B cell (primary cell): ENCODE results near the gene ATL1. TPM values are rescaled to one million over a fixed set of nuclear protein-coding genes. Genes with fewer than 3 reads are reported as not detected.

ENCODE experiments used
- ATAC-seq: fragments of 200-7000 bp; cut with Tn5 transposase; one replicate; pipeline ENCODE4 v1.10.0; 2021; ENCODE audit warnings: low read depth, mild to moderate bottlenecking, moderate number of reproducible peaks, moderate library complexity
- CTCF ChIA-PET: fragments of 350-600 bp; sonication (Branson Sonifier 250); formaldehyde crosslinking; loops from one replicate; lab custom pipeline; 2021; ENCODE audit warnings: antibody characterized with exemption, inconsistent platforms; lab: Charles Lee
- POLR2A ChIA-PET: fragments of 350-600 bp; sonication (Branson Sonifier 250); formaldehyde crosslinking; loops from one replicate; lab custom pipeline; 2021; ENCODE audit warnings: antibody characterized with exemption; lab: Charles Lee
- DNase-seq: peaks from one replicate; pipeline ENCODE4 v3.0.0; 2013
- H2AFZ ChIP-seq: 2 replicates; pipeline ENCODE4 v1.6.1; 2012; ENCODE audit warnings: mild to moderate bottlenecking, low read depth, low read length; ENCODE audit not compliant: insufficient read depth, poor library complexity, severe bottlenecking
- H3K27ac ChIP-seq, 2 donors: 1 replicate in 1 of 2; 2 replicates in 1 of 2; pipeline ENCODE4 v1.5.1; 2012 to 2013; ENCODE audit warnings: low read length in 2 of 2, mild to moderate bottlenecking in 2 of 2, moderate library complexity in 1 of 2
- H3K27me3 ChIP-seq, 4 experiments: fragments of 200-600 bp in 1 of 4; sonication (generic) in 1 of 4; replicated peaks in 1 of 4; 1 replicate in 2 of 4; 2 replicates in 2 of 4; pipeline versions ENCODE4 v1.6.1 to v1.7.0; 2013 to 2016; ENCODE audit warnings: low read length in 3 of 4, mild to moderate bottlenecking in 2 of 4, mixed read lengths in 1 of 4, moderate library complexity in 1 of 4; ENCODE audit not compliant: insufficient read depth in 4 of 4, control insufficient read depth in 3 of 4; ENCODE audit errors: control extremely low read depth in 1 of 4
- H3K36me3 ChIP-seq, 2 experiments: replicated peaks in 1 of 2; 1 replicate in 1 of 2; 2 replicates in 1 of 2; pipeline versions ENCODE4 v1.6.1 to v1.7.1; 2013; ENCODE audit warnings: low read length in 1 of 2; ENCODE audit not compliant: insufficient read depth in 2 of 2, control insufficient read depth in 1 of 2; ENCODE audit errors: control extremely low read depth in 1 of 2, extremely low read depth in 1 of 2
- H3K4me1 ChIP-seq, 2 donors: fragments of 200-600 bp in 1 of 2; sonication (generic) in 1 of 2; 1 replicate in 1 of 2; 2 replicates in 1 of 2; pipeline versions ENCODE4 v1.5.1 to v1.6.1; 2013 to 2017; ENCODE audit warnings: low read length in 2 of 2; ENCODE audit not compliant: control insufficient read depth in 2 of 2, insufficient read depth in 2 of 2
- H3K4me2 ChIP-seq: replicated peaks from 2 replicates; pipeline ENCODE3; 2012; ENCODE audit warnings: mild to moderate bottlenecking, low read depth, low read length; ENCODE audit not compliant: poor library complexity, severe bottlenecking
- H3K4me3 ChIP-seq, 5 experiments: fragments of 200-600 bp in 1 of 5; sonication (generic) in 1 of 5; 1 replicate in 3 of 5; 2 replicates in 2 of 5; pipeline versions ENCODE4 v1.5.1 to v1.7.0; 2011 to 2016; ENCODE audit warnings: low read length in 4 of 5, mild to moderate bottlenecking in 4 of 5, low read depth in 2 of 5, control low read depth in 1 of 5, moderate library complexity in 1 of 5; ENCODE audit not compliant: insufficient read depth in 1 of 5; ENCODE audit errors: control extremely low read depth in 1 of 5, extremely low read depth in 1 of 5
- H3K79me2 ChIP-seq: fragments of 200-600 bp; sonication (generic); one replicate; pipeline ENCODE4 v1.6.0; 2016; ENCODE audit warnings: low read length; ENCODE audit not compliant: control insufficient read depth, insufficient read depth
- H3K9ac ChIP-seq: fragments of 200-600 bp; sonication (generic); 2 replicates; pipeline ENCODE4 v1.6.1; 2017; ENCODE audit warnings: mild to moderate bottlenecking, low read length, moderate library complexity
- H3K9me3 ChIP-seq, 3 donors: one replicate each; pipeline versions ENCODE4 v1.6.1 to v1.7.1; 2013; ENCODE audit warnings: low read length in 2 of 3; ENCODE audit not compliant: control insufficient read depth in 2 of 3, insufficient read depth in 1 of 3; ENCODE audit errors: control extremely low read depth in 1 of 3
- H4K20me1 ChIP-seq: 2 replicates; pipeline ENCODE4 v1.6.0; 2012; ENCODE audit warnings: mild to moderate bottlenecking, low read length; ENCODE audit not compliant: insufficient read depth, control insufficient read depth, poor library complexity, severe bottlenecking
- H3K27ac Mint-ChIP-seq: one replicate; pipeline ENCODE4 v1.8.0; 2021; ENCODE audit warnings: mixed read lengths
- H3K27me3 Mint-ChIP-seq: one replicate; pipeline ENCODE4 v1.8.0; 2021; ENCODE audit warnings: mixed read lengths
- H3K4me1 Mint-ChIP-seq: one replicate; pipeline ENCODE4 v1.8.0; 2021; ENCODE audit warnings: mixed read lengths
- H3K4me3 Mint-ChIP-seq: one replicate; pipeline ENCODE4 v1.8.0; 2021; ENCODE audit warnings: mixed read lengths
- H3K9me3 Mint-ChIP-seq: one replicate; pipeline ENCODE4 v1.8.0; 2022; ENCODE audit warnings: mixed read lengths; ENCODE audit not compliant: insufficient read depth
- EZH2 ChIP-seq: IDR thresholded peaks from 2 replicates; pipeline ENCODE4 v1.6.1; 2012; ENCODE audit warnings: borderline replicate concordance, low read depth, mild to moderate bottlenecking, moderate library complexity, low read length; ENCODE audit not compliant: insufficient read depth, poor library complexity, severe bottlenecking
- WGBS: methylation state at CpG from one replicate; pipeline ENCODE4 v1.1.5; 2013; ENCODE audit warnings: missing lambda C conversion rate; ENCODE audit not compliant: insufficient coverage; 5-methylcytosine and 5-hydroxymethylcytosine counted together
- intact Hi-C: fragments of 100-400 bp; cut with micrococcal nuclease; formaldehyde crosslinking; loops from one replicate; pipeline ENCODE4 v1.10.0; 2022
- polyA plus RNA-seq: library from polyadenylated mRNA; depleted of rRNA; stranded (reverse); fragments of >200 nt; gene quantifications from 2 replicates; pipeline ENCODE4 v1.2.3, GENCODE V29; 2012
- total RNA-seq, 2 donors: library from RNA; stranded (reverse); fragments of 120-200 nt in 1 of 2; gene quantifications; 1 replicate in 1 of 2; 2 replicates in 1 of 2; pipeline versions ENCODE4 v1.2.3 to v1.2.4, GENCODE V29; 2013 to 2022
- TF ChIP-seq, protein P1 (sequence below): fragments of 200-600 bp; IDR thresholded peaks from one replicate; pipeline ENCODE4 v1.8.0; 2022; ENCODE audit warnings: antibody characterized with exemption, mild to moderate bottlenecking

ATL1 gene
- total and polyA plus RNA-seq, 2 donors (not counting 1 experiment from before 2014, with no cell fraction given), result 2.9 TPM

- H3K4me1 Mint-ChIP-seq, result no peaks in the 10 kb centered on the region
- DNase-seq, result no peak
- Histone ChIP-seq H3K36me3 (no peaks in the 10 kb centered on the region), H3K4me2 (no peak overlapping the region), H4K20me1 (no peaks in the 10 kb centered on the region), H3K27me3 (no peaks in the 10 kb centered on the region), H3K9ac (no peak overlapping the region), H3K4me1 (no peaks in the 10 kb centered on the region), H3K4me3 (no peak overlapping the region), H3K27ac (no peak overlapping the region), H3K79me2 (no peaks in the 10 kb centered on the region), H2AFZ (no peak overlapping the region), H3K9me3 (no peaks in the 10 kb centered on the region)
- no peak overlapping the region for H3K27ac Mint-ChIP-seq
- TF ChIP-seq, protein P1, sequence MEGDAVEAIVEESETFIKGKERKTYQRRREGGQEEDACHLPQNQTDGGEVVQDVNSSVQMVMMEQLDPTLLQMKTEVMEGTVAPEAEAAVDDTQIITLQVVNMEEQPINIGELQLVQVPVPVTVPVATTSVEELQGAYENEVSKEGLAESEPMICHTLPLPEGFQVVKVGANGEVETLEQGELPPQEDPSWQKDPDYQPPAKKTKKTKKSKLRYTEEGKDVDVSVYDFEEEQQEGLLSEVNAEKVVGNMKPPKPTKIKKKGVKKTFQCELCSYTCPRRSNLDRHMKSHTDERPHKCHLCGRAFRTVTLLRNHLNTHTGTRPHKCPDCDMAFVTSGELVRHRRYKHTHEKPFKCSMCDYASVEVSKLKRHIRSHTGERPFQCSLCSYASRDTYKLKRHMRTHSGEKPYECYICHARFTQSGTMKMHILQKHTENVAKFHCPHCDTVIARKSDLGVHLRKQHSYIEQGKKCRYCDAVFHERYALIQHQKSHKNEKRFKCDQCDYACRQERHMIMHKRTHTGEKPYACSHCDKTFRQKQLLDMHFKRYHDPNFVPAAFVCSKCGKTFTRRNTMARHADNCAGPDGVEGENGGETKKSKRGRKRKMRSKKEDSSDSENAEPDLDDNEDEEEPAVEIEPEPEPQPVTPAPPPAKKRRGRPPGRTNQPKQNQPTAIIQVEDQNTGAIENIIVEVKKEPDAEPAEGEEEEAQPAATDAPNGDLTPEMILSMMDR, result no peak
- no peak for TF ChIP-seq EZH2
- POLR2A ChIA-PET, result no interaction called here
- H3K9me3 Mint-ChIP-seq, result no peaks in the 10 kb centered on the region
- ATAC-seq, result no peak
- intact Hi-C loops, result loop anchor here (10.0 kb wide), 1 partner anchor 1794 kb away; no protein-coding TSS in a partner anchor
- CTCF ChIA-PET, result no interaction called here
- H3K27me3 Mint-ChIP-seq, result peaks cover 6% of the 10 kb centered on the region
- H3K4me3 Mint-ChIP-seq, result no peak overlapping the region
Measured at GRCh38 chr14:50578433-50578832, 18.5 kb downstream of the ATL1 start.

DNA sequence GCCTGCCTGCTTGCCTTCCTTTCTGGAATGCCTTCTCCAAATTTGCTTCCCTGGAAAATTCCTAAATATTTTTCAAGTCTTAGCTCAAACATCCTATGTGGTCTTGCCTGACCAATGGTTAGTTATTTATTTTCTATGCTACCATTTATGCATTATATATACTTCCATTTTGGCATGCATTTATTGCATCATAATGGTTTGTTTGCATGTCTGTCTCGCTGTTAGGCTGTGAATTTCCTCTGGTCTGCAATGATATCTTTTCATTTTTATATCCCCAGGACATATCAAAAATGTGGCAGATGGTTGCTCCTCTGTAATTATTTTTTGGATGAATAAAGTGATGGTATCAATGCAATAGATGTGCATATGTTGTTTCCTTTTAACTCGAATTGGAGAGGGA, 30.5 kb downstream of the ATL1 start:
- Histone ChIP-seq H3K27ac (no peak overlapping the region), H3K9ac (no peak overlapping the region), H3K36me3 (peaks cover 0 to 2% of the 10 kb centered on the region in 2 experiments), H3K27me3 (no peaks in the 10 kb centered on the region), H2AFZ (no peak overlapping the region), H3K4me1 (no peaks in the 10 kb centered on the region), H3K9me3 (no peaks in the 10 kb centered on the region), H4K20me1 (no peaks in the 10 kb centered on the region), H3K4me3 (no peak overlapping the region), H3K79me2 (no peaks in the 10 kb centered on the region), H3K4me2 (no peak overlapping the region)
- intact Hi-C loops, result no loop called here
- ATAC-seq (no peak), DNase-seq (no peak)
- H3K4me3 Mint-ChIP-seq, result no peak overlapping the region
- no peaks in the 10 kb centered on the region for H3K4me1 Mint-ChIP-seq
- no peak for TF ChIP-seq EZH2
- TF ChIP-seq, protein P1, result no peak
- ChIA-PET POLR2A (no interaction called here), CTCF (no interaction called here)
- no peak overlapping the region for H3K27ac Mint-ChIP-seq
- no peaks in the 10 kb centered on the region for H3K27me3 Mint-ChIP-seq
- H3K9me3 Mint-ChIP-seq, result no peaks in the 10 kb centered on the region
- no CpG with 5 or more reads among the region's 2 CpGs for WGBS
